ENCODE data around the gene WNT6. TPM values are rescaled to one million over a fixed set of nuclear protein-coding genes. Genes with fewer than 3 reads are reported as not detected.

The WNT6 gene
- total and polyA plus RNA-seq, 2 of the 8 experiments (the other 6 are each of a cell fraction or from before 2014, with no cell fraction given) = not detected

GRCh38 chr2:218920504-218920903 is 60.9 kb downstream of the WNT6 start:
- no peaks in the 10 kb centered on the region for H4K20me1 ChIP-seq (replicated peaks in 1 of 2; ENCODE audit: control insufficient read depth in 1 of 2, insufficient read depth in 2 of 2, low read length in 2 of 2)
- DNase-seq (ENCODE audit: low read depth in 1 of 2, low spot score in 2 of 2) (no peak), FAIRE-seq (no peak)
- H2AFZ ChIP-seq (ENCODE audit: low read length) = no peak overlapping the region
- H3K4me2 ChIP-seq (ENCODE audit: insufficient read depth in 1 of 2, low read depth in 2 of 2, low read length in 2 of 2) = no peak overlapping the region
- ChIA-PET POLR2A (ENCODE audit: partially characterized antibody) (interaction anchor here (1.3 kb wide), 1 partner anchor 11 kb away, joined by 3 read pairs; no protein-coding TSS in a partner anchor), CTCF (ENCODE audit: partially characterized antibody) (interaction anchor here (0.7 kb wide), 1 partner anchor 151 kb away, joined by 3 read pairs; no protein-coding TSS in a partner anchor)
- H3K4me3 ChIP-seq (ENCODE audit: extremely low read depth in 1 of 4, insufficient read depth in 2 of 4, low read depth in 3 of 4, low read length in 4 of 4) = no peak overlapping the region
- no peaks in the 10 kb centered on the region; a peak in 1 of 8 replicates for H3K36me3 ChIP-seq (ENCODE audit: control insufficient read depth in 2 of 4, insufficient read depth in 4 of 4, low read length in 3 of 4)
- no peaks in the 10 kb centered on the region for H3K79me2 ChIP-seq (ENCODE audit: control insufficient read depth in 1 of 2, insufficient read depth in 2 of 2, low read length in 2 of 2)
- H3K14ac ChIP-seq (ENCODE audit: insufficient read length) = no peak overlapping the region
- no peaks in the 10 kb centered on the region for H3K79me1 ChIP-seq (ENCODE audit: low read depth, low read length)
- H4K91ac ChIP-seq (replicated peaks; ENCODE audit: insufficient read length, low read length) = no peak overlapping the region
- WGBS, 2 experiments (ENCODE audit: extremely low coverage in 1 of 2, insufficient coverage in 1 of 2, insufficient read length in 1 of 2, insufficient replicate concordance in 2 of 2, low coverage in 1 of 2, low lambda C conversion rate in 2 of 2, missing lambda C conversion rate in 1 of 2) = 63% methylated on average over 1 of the region's 1 CpG; no CpG with 5 or more reads in 1 of the 2 experiments
- no peak overlapping the region for H3K18ac ChIP-seq (ENCODE audit: extremely low read depth, low read length)
- no peak overlapping the region for H2BK12ac ChIP-seq (ENCODE audit: low read depth, low read length)
- H3K4me1 ChIP-seq (replicated peaks in 1 of 4; ENCODE audit: control insufficient read depth in 3 of 4, insufficient read depth in 4 of 4, low read length in 3 of 4) = no peaks in the 10 kb centered on the region
- no peak overlapping the region for H3K9ac ChIP-seq (replicated peaks in 1 of 4; ENCODE audit: extremely low read depth in 1 of 4, low read depth in 3 of 4, low read length in 3 of 4)
- no peak overlapping the region for H3K27ac ChIP-seq (ENCODE audit: low read depth, low read length)
- TF ChIP-seq NRF1 (IDR thresholded peaks at IDR 0.05; ENCODE audit: low read depth, low read length) (no peak), KDM5A (IDR thresholded peaks at IDR 0.05; ENCODE audit: low read length) (no peak), MAFK (IDR thresholded peaks at IDR 0.05; ENCODE audit: low read depth, low read length) (no peak), MAX (IDR thresholded peaks at IDR 0.05) (no peak), JUND (IDR thresholded peaks at IDR 0.05; ENCODE audit: low read length) (no peak)
- no peak overlapping the region for H2BK5ac ChIP-seq (ENCODE audit: low read depth, low read length)
- H3K4ac ChIP-seq (replicated peaks; ENCODE audit: insufficient read length, low read depth, low read length) = no peak overlapping the region
- H3K23ac ChIP-seq (ENCODE audit: insufficient read length) = no peak overlapping the region
- H2BK120ac ChIP-seq (replicated peaks; ENCODE audit: low read depth, low read length) = no peak overlapping the region
- no peaks in the 10 kb centered on the region for H3K23me2 ChIP-seq (ENCODE audit: low read depth, low read length)
- peaks cover 4 to 6% of the 10 kb centered on the region in 2 experiments; a peak in 2 of 4 replicates for H3K9me3 ChIP-seq (ENCODE audit: insufficient read depth in 2 of 2, low read depth in 1 of 2, low read length in 1 of 2)
- no peak overlapping the region for H4K8ac ChIP-seq (ENCODE audit: extremely low read depth, insufficient read depth, low read length)
- no peak overlapping the region for H2AK5ac ChIP-seq (ENCODE audit: low read depth, low read length)
- H3K56ac ChIP-seq (replicated peaks; ENCODE audit: insufficient read length, low read depth, low read length) = no peak overlapping the region
- H3K27me3 ChIP-seq (replicated peaks in 1 of 4; ENCODE audit: control insufficient read depth in 3 of 4, extremely low read depth in 1 of 4, insufficient read depth in 3 of 4, low read length in 3 of 4) = no peaks in the 10 kb centered on the region
- no peak overlapping the region for H4K5ac ChIP-seq (ENCODE audit: insufficient read length, low read depth, low read length)
- H2BK20ac ChIP-seq (ENCODE audit: low read length) = no peak overlapping the region
- no peak overlapping the region for H2BK15ac ChIP-seq (ENCODE audit: low read length)
